Kidney epithelial cell (primary cell): ENCODE measurements around the gene KCNJ4. TPM values are rescaled to one million over a fixed set of nuclear protein-coding genes. Genes with fewer than 3 reads are reported as not detected.

Source experiments
- total RNA-seq: library from RNA; depleted of rRNA; stranded (reverse); fragments of >200 nt; gene quantifications from 2 replicates; pipeline ENCODE4 v1.2.3, GENCODE V29; 2015

KCNJ4 gene
- total RNA-seq, 1 donor from 2014 or later, result not detected

Other genes starting within 250 kb of the KCNJ4 start
- 42.6 and 76.8 TPM in 2 replicates for gene TMEM184B, start 182.2 kb downstream of the KCNJ4 start, total RNA-seq
- 208 and 217 TPM in 2 replicates for gene CSNK1E, start 137.8 kb downstream of the KCNJ4 start, total RNA-seq
- gene KDELR3, start 12.9 kb upstream of the KCNJ4 start, total RNA-seq, result 17.0 and 18.5 TPM in 2 replicates
- 333 and 445 TPM in 2 replicates for gene DDX17, start 51.1 kb upstream of the KCNJ4 start, total RNA-seq
- gene DMC1, start 115.0 kb upstream of the KCNJ4 start, total RNA-seq, result 0.75 and 1.5 TPM in 2 replicates
- gene FAM227A, start 201.2 kb upstream of the KCNJ4 start, total RNA-seq, result 2.3 and 5.8 TPM in 2 replicates
- gene CBY1, start 201.4 kb upstream of the KCNJ4 start, total RNA-seq, result 23.7 and 25.0 TPM in 2 replicates
- 56.4 and 76.7 TPM in 2 replicates for gene TOMM22, start 226.8 kb upstream of the KCNJ4 start, total RNA-seq
- 97.3 and 110 TPM in 2 replicates for gene JOSD1, start 245.7 kb upstream of the KCNJ4 start, total RNA-seq